Endothelial cell (in vitro differentiated cells): ENCODE measurements around the gene RGS11. TPM values are rescaled to one million over a fixed set of nuclear protein-coding genes. Genes with fewer than 3 reads are reported as not detected.

Experiments used
- DNase-seq: peaks from one replicate; pipeline ENCODE4 v3.0.0; 2021; ENCODE audit warnings: low spot score
- H3K27ac Mint-ChIP-seq: one replicate; pipeline ENCODE4 v1.8.0; 2021; ENCODE audit warnings: mixed read lengths, inconsistent platforms; ENCODE audit not compliant: unreplicated experiment
- H3K27me3 Mint-ChIP-seq: one replicate; pipeline ENCODE4 v1.8.0; 2021; ENCODE audit warnings: mild to moderate bottlenecking, moderate library complexity, mixed read lengths, inconsistent platforms; ENCODE audit not compliant: unreplicated experiment
- H3K36me3 Mint-ChIP-seq: one replicate; pipeline ENCODE4 v1.8.0; 2021; ENCODE audit warnings: mild to moderate bottlenecking, low read depth, mixed read lengths, inconsistent platforms; ENCODE audit not compliant: unreplicated experiment
- H3K4me1 Mint-ChIP-seq: one replicate; pipeline ENCODE4 v1.8.0; 2021; ENCODE audit warnings: mild to moderate bottlenecking, mixed read lengths, inconsistent platforms; ENCODE audit not compliant: unreplicated experiment
- H3K4me3 Mint-ChIP-seq: one replicate; pipeline ENCODE4 v1.8.0; 2021; ENCODE audit warnings: mild to moderate bottlenecking, mixed read lengths, inconsistent platforms; ENCODE audit not compliant: unreplicated experiment
- H3K9me3 Mint-ChIP-seq: one replicate; pipeline ENCODE4 v1.8.0; 2021; ENCODE audit warnings: mixed read lengths, inconsistent platforms; ENCODE audit not compliant: unreplicated experiment
- CTCF ChIP-seq: fragments of 200-600 bp; sonication (generic); IDR thresholded peaks from one replicate; pipeline ENCODE4 v1.5.0; 2021; ENCODE audit warnings: antibody characterized with exemption; ENCODE audit not compliant: unreplicated experiment
- total RNA-seq: library from RNA; stranded (reverse); fragmentation: NEBNext Ultra II Directional; extraction: Animal tissue kit (Norgen Biotek cat#: 25700); gene quantifications from one replicate; pipeline ENCODE4 v1.2.1, GENCODE V29; 2021; ENCODE audit not compliant: unreplicated experiment

The RGS11 gene
- total RNA-seq, 1 donor from 2014 or later: not detected

- Mint-ChIP-seq H3K9me3 (no peaks in the 10 kb centered on the region), H3K4me3 (peak within 1 kb of the TSS; percentile 97), H3K36me3 (peaks cover 15% of the 10 kb centered on the region), H3K27me3 (peaks cover 3% of the 10 kb centered on the region), H3K27ac (peak within 1 kb of the TSS; percentile 89), H3K4me1 (peaks cover 10% of the 10 kb centered on the region)
- TF ChIP-seq CTCF: no peak
- peak; percentile 91 for DNase-seq
Measured at GRCh38 chr16:228852-229730, 46.7 kb downstream of the RGS11 start, which contains the start of gene LUC7L. LUC7L (minus strand) TSS chr16:229449; CDS start chr16:229339, 110 bp downstream.

GRCh38 chr16:228151-228851 is 47.4 kb downstream of the RGS11 start:
- Mint-ChIP-seq H3K27ac (peak overlapping the region; percentile 89), H3K9me3 (no peaks in the 10 kb centered on the region), H3K4me1 (peaks cover 10% of the 10 kb centered on the region), H3K27me3 (peaks cover 3% of the 10 kb centered on the region), H3K36me3 (peaks cover 15% of the 10 kb centered on the region), H3K4me3 (peak overlapping the region; percentile 97)
- no peak for TF ChIP-seq CTCF
- no peak for DNase-seq

GRCh38 chr16:220021-220420 is 55.7 kb downstream of the RGS11 start:
- Mint-ChIP-seq H3K36me3 (peaks cover 23% of the 10 kb centered on the region), H3K27ac (no peak overlapping the region)

More at GRCh38 chr16:220021-220420, 55.7 kb downstream of the RGS11 start:
- Mint-ChIP-seq H3K27me3 (no peaks in the 10 kb centered on the region), H3K4me1 (no peaks in the 10 kb centered on the region), H3K4me3 (peak overlapping the region; percentile 48), H3K9me3 (no peaks in the 10 kb centered on the region)
- TF ChIP-seq CTCF: no peak
- no peak for DNase-seq

Other genes with a start within 250 kb of the RGS11 start
- gene POLR3K, start 222.3 kb downstream of the RGS11 start, total RNA-seq: 11.9 TPM
- gene SNRNP25, start 222.1 kb downstream of the RGS11 start, total RNA-seq: 30.6 TPM
- gene RHBDF1, start 203.3 kb downstream of the RGS11 start, total RNA-seq: 60.7 TPM
- gene MPG, start 197.7 kb downstream of the RGS11 start, total RNA-seq: 38.6 TPM
- gene NPRL3, start 137.3 kb downstream of the RGS11 start, total RNA-seq: 39.1 TPM
- gene HBZ, start 123.3 kb downstream of the RGS11 start, total RNA-seq: not detected
- gene HBM, start 110.0 kb downstream of the RGS11 start, total RNA-seq: not detected
- gene HBA2, start 103.1 kb downstream of the RGS11 start, total RNA-seq: not detected
- gene HBA1, start 99.3 kb downstream of the RGS11 start, total RNA-seq: not detected
- not detected for gene HBQ1, start 95.5 kb downstream of the RGS11 start, total RNA-seq
- gene LUC7L, start 46.5 kb downstream of the RGS11 start, total RNA-seq: 92.2 TPM
- gene FAM234A, start 41.1 kb downstream of the RGS11 start, total RNA-seq: 72.3 TPM
- gene ARHGDIG, start 4.6 kb upstream of the RGS11 start, total RNA-seq: not detected
- gene PDIA2, start 7.2 kb upstream of the RGS11 start, total RNA-seq: not detected
- 17.5 TPM for gene AXIN1, start 76.8 kb upstream of the RGS11 start, total RNA-seq
- gene MRPL28, start 94.6 kb upstream of the RGS11 start, total RNA-seq: 70.8 TPM
- 133 TPM for gene PGAP6, start 106.0 kb upstream of the RGS11 start, total RNA-seq
- gene NME4, start 121.3 kb upstream of the RGS11 start, total RNA-seq: 139 TPM
- gene DECR2, start 125.9 kb upstream of the RGS11 start, total RNA-seq: 14.6 TPM
- 81.5 TPM for gene RAB11FIP3, start 149.7 kb upstream of the RGS11 start, total RNA-seq